T-cell (primary cell): Measurements from ENCODE around the gene HAND1. TPM values are rescaled to one million over a fixed set of nuclear protein-coding genes. Genes with fewer than 3 reads are reported as not detected.

Experiments used
- total RNA-seq, 35 experiments: library from RNA in 6 of 35; stranded (reverse) in 6 of 35; fragments of 120-200 nt in 1 of 35; gene quantifications; one replicate each; pipeline versions ENCODE4 v1.2.1 to v1.2.4 and lab custom pipeline; 2013 to 2026

Gene HAND1
- total RNA-seq, 5 donors from 2014 or later (not counting 1 experiment from before 2014, with no cell fraction given) = not detected

Other genes starting within 250 kb of the HAND1 start
- gene SAP30L, start 32.2 kb downstream of the HAND1 start, total RNA-seq = 10 to 100 TPM; 32.5 to 48.4 (median 38.1) TPM